Activated CD8-positive, alpha-beta memory T cell treated with anti-CD3 and anti-CD28 coated beads for 36 hours (primary cell): ENCODE measurements around the gene F7. TPM values are rescaled to one million over a fixed set of nuclear protein-coding genes. Genes with fewer than 3 reads are reported as not detected.
"Not testable (repeated sequence)": the region's sequence is repeated elsewhere in the genome, so short reads cannot be mapped to it uniquely, and the experiment has no call there.

Source experiments
- CTCF ChIA-PET: fragments of 350-600 bp; sonication (Branson Sonifier 250); formaldehyde crosslinking; loops from one replicate; lab custom pipeline; 2021; ENCODE audit warnings: antibody characterized with exemption; lab: Charles Lee
- POLR2A ChIA-PET: fragments of 350-600 bp; sonication (Branson Sonifier 250); formaldehyde crosslinking; loops from one replicate; lab custom pipeline; 2021; ENCODE audit warnings: antibody characterized with exemption; lab: Charles Lee
- total RNA-seq, 2 experiments: library from RNA; stranded (reverse); gene quantifications; one replicate each; pipeline ENCODE4 v1.2.3, GENCODE V29; 2021

F7 gene
- total RNA-seq, 2 experiments from 2014 or later = 0.30 to 0.46 TPM

- ChIA-PET CTCF (no interaction called here), POLR2A (no interaction called here)
Measured at GRCh38 chr13:113069861-113070805, 35.5 kb upstream of the F7 start.

GRCh38 chr13:113070855-113071254, 34.7 kb upstream of the F7 start:
- ChIA-PET POLR2A (no interaction called here), CTCF (no interaction called here)

- CTCF ChIA-PET = no interaction called here
Measured at GRCh38 chr13:113072376-113072775, 33.2 kb upstream of the F7 start.

GRCh38 chr13:113073942-113074341, 31.6 kb upstream of the F7 start:
- POLR2A ChIA-PET = no interaction called here
- CTCF ChIA-PET = no interaction called here

More at GRCh38 chr13:113072376-113072775, 33.2 kb upstream of the F7 start:
- POLR2A ChIA-PET = no interaction called here

GRCh38 chr13:113074401-113074800, 31.2 kb upstream of the F7 start:
- POLR2A ChIA-PET = no interaction called here
- CTCF ChIA-PET = no interaction called here

GRCh38 chr13:113074876-113075275, 30.7 kb upstream of the F7 start:
- ChIA-PET POLR2A (no interaction called here), CTCF (no interaction called here)

- POLR2A ChIA-PET = no interaction called here
- CTCF ChIA-PET = no interaction called here
Measured at GRCh38 chr13:113075711-113076110, 29.9 kb upstream of the F7 start.

- POLR2A ChIA-PET = no interaction called here
- CTCF ChIA-PET = no interaction called here
Measured at GRCh38 chr13:113076681-113077401, 28.8 kb upstream of the F7 start.

GRCh38 chr13:113077566-113077952, 28.0 kb upstream of the F7 start:
- CTCF ChIA-PET = no interaction called here
- POLR2A ChIA-PET = no interaction called here

- ChIA-PET CTCF (no interaction called here), POLR2A (no interaction called here)
Measured at GRCh38 chr13:113077953-113078901, 27.4 kb upstream of the F7 start.

GRCh38 chr13:113078902-113079780, 26.4 kb upstream of the F7 start:
- ChIA-PET CTCF (no interaction called here), POLR2A (no interaction called here)

GRCh38 chr13:113079781-113080080, 25.9 kb upstream of the F7 start:
- POLR2A ChIA-PET, CTCF ChIA-PET: not testable (repeated sequence)

GRCh38 chr13:113080361-113080831, 25.2 kb upstream of the F7 start:
- CTCF ChIA-PET = no interaction called here

GRCh38 chr13:113080901-113081521, 24.6 kb upstream of the F7 start:
- CTCF ChIA-PET = no interaction called here
- POLR2A ChIA-PET = no interaction called here

More at GRCh38 chr13:113080361-113080831, 25.2 kb upstream of the F7 start:
- POLR2A ChIA-PET = no interaction called here

GRCh38 chr13:113082198-113083021, 23.2 kb upstream of the F7 start:
- CTCF ChIA-PET = no interaction called here
- POLR2A ChIA-PET = interaction anchor here (0.6 kb wide), 1 partner anchor 229 kb away, joined by 3 read pairs; no protein-coding TSS in a partner anchor

- ChIA-PET POLR2A (no interaction called here), CTCF (no interaction called here)
Measured at GRCh38 chr13:113083022-113083373, 22.6 kb upstream of the F7 start.

GRCh38 chr13:113083402-113084061, 22.1 kb upstream of the F7 start:
- ChIA-PET POLR2A (no interaction called here), CTCF (no interaction called here)
